ENCODE results near the gene TARBP2.
"Not testable (repeated sequence)": the region's sequence is repeated elsewhere in the genome, so short reads cannot be mapped to it uniquely, and the experiment has no call there.

The TARBP2 gene

GRCh38 chr12:53476769-53477209 is 24.3 kb upstream of the TARBP2 start:
- peak; percentile 33 to 65 for DNase-seq

- no peak for DNase-seq
Observed at GRCh38 chr12:53478865-53479264, 22.2 kb upstream of the TARBP2 start.

- no peak for DNase-seq
Observed at GRCh38 chr12:53479331-53479730, 21.8 kb upstream of the TARBP2 start.

- DNase-seq: no peak
Observed at GRCh38 chr12:53480491-53481442, 20.3 kb upstream of the TARBP2 start.

- not testable (repeated sequence) for DNase-seq
Observed at GRCh38 chr12:53481458-53481857, 19.6 kb upstream of the TARBP2 start.

- peak in 1 of 2 experiments; percentile 39 for DNase-seq
Observed at GRCh38 chr12:53481939-53482586, 19.0 kb upstream of the TARBP2 start.

- DNase-seq: no peak
Observed at GRCh38 chr12:53482626-53483168, 18.4 kb upstream of the TARBP2 start.

GRCh38 chr12:53483225-53483978 is 17.7 kb upstream of the TARBP2 start:
- no peak for DNase-seq

- no peak for DNase-seq
Observed at GRCh38 chr12:53483979-53484377, 17.1 kb upstream of the TARBP2 start.

GRCh38 chr12:53484686-53485575 is 16.2 kb upstream of the TARBP2 start:
- no peak for DNase-seq

- no peak for DNase-seq
Observed at GRCh38 chr12:53485955-53486735, 14.9 kb upstream of the TARBP2 start.

GRCh38 chr12:53486736-53487487 is 14.2 kb upstream of the TARBP2 start:
- no peak for DNase-seq

GRCh38 chr12:53489242-53489864 is 11.7 kb upstream of the TARBP2 start:
- DNase-seq: no peak

- peak in 1 of 2 experiments; percentile 68 for DNase-seq
Observed at GRCh38 chr12:53492188-53492587, 8.9 kb upstream of the TARBP2 start.

GRCh38 chr12:53492830-53493609 is 8.1 kb upstream of the TARBP2 start:
- peak; percentile 82 to 91 for DNase-seq

- DNase-seq: peak in 1 of 2 experiments; percentile 27
Observed at GRCh38 chr12:53493610-53494391, 7.3 kb upstream of the TARBP2 start.

- DNase-seq: peak in 1 of 2 experiments; percentile 32
Observed at GRCh38 chr12:53495903-53496751, 5.0 kb upstream of the TARBP2 start.

All from NCI-H524 (cell line).